HG03460 (cell line): Measurements from ENCODE around the gene CCDC90B.
"Not testable (repeated sequence)": the region's sequence is repeated elsewhere in the genome, so short reads cannot be mapped to it uniquely, and the experiment has no call there.

ENCODE experiments used
- ATAC-seq: cut with Tn5 transposase; IDR thresholded peaks from one replicate; pipeline ENCODE4 v1.9.1; 2021; ENCODE audit not compliant: unreplicated experiment

CCDC90B gene, protein sequence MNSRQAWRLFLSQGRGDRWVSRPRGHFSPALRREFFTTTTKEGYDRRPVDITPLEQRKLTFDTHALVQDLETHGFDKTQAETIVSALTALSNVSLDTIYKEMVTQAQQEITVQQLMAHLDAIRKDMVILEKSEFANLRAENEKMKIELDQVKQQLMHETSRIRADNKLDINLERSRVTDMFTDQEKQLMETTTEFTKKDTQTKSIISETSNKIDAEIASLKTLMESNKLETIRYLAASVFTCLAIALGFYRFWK

DNA sequence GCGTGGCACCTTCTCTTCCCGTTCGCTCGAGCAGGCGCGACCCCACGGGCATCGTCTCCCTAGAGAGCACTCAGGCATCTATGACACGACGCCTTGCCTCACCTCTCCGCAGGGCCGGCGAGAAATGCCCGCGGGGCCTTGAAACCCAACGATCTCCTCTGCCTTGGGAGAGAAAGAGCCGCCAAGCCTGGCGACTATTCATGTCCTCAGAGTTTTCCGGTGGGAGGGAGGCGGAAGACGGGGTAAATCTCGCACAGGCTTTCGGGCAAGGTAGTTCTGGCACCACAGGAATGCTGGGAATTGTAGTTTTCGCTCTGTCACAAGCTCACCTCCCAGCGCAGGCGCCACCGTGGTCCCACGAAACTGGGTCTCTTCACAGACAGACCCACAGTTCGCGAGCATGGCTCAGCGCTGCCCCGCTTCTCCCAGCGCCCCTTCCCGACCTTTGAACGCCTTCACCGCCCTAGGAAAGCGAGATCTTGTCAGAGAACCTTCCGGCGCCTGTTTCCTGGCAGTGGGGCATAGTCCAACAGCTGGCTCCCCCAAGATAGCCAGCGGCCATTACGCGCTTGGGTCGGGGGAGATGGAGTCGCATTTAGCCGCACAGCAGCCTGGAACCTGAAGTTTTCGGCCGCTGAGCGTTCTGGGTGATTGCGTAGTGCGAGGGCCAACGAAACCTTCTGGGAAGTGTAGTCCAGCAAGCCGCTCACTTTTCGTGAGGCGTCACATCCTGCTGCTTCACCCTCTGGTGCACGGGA is at the start of gene CCDC90B:
TSS of gene CCDC90B (minus strand) at position 597 of the 758 bp plus-strand sequence. CDS start at position 202, 395 bp downstream.
- ATAC-seq: peak; percentile 90

DNA sequence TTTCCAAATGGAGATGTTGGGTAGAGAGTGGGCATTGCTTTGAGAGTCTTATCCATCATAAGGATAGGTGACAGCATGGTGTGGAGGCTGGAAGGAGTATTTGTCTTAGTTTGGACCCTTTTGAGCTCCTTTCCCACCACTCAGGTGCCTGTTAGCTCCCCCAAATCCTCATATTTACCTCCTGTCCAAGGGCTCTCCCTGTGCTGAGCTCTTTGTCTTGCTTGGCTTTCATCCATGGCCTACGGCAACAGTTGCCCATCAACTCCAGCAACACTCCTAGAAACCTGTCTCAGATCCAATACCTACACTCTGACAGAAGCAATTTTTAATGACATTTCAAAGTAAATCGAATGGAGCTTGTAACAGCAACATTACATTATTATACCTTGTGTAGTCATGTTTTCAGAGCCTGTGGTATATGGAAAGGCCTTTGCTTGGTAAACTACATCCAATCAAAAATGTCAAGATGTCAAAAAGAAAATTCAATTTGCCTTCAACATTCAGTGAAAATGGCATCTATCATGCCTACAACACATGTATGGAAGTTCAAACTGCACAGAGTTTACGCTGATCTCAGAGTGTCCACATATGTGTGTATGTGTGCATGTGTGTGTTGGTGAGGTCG is 49.4 kb upstream of the CCDC90B start:
- no peak for ATAC-seq

GRCh38 chr11:83330303-83330702 is 44.1 kb upstream of the CCDC90B start:
- no peak for ATAC-seq

DNA sequence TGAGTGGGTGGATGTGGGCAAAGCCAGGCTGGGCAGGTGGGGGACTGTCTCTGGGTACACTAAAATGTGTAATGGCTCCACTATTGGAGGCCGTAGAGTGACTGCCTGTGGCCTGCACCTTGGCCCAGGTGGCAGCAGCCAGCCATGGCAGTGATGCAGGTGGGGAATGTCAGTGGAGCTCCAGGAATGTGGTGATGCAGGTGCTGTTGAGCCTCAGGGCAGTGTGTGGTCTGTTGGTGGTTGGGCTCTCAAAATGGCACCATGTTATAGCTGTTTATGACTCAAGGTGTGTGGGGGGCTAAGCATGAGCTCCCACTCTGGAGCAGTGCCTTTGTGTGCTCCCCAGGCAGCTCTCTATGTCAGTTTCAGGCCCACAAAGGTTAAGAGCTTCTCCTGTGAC is 40.2 kb upstream of the CCDC90B start:
- ATAC-seq: no peak

- ATAC-seq: no peak
These were observed 33.2 kb upstream of the CCDC90B start for GRCh38 chr11:83319346-83319745.

DNA sequence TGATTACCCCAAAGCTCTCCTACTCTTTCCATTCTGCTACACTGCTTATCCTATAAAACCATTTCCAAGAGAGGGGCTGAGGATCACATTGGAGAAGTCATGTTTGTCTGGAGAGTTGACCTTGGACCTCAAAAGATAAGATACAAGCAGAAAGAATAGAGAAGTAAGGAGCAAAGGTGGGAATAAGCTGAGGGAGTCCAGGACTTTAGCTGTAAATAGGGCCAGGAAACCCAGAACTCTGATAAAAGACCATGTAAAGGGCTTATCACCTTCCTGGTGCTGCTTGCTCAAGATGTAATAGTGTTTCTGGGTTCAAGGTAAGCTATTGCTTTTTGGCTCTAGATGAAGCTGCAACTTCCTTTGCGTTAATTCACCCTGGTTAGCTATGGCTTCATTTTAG is 32.8 kb upstream of the CCDC90B start:
- no peak for ATAC-seq

- no peak for ATAC-seq
These were observed 31.9 kb upstream of the CCDC90B start for GRCh38 chr11:83317757-83318690.

DNA sequence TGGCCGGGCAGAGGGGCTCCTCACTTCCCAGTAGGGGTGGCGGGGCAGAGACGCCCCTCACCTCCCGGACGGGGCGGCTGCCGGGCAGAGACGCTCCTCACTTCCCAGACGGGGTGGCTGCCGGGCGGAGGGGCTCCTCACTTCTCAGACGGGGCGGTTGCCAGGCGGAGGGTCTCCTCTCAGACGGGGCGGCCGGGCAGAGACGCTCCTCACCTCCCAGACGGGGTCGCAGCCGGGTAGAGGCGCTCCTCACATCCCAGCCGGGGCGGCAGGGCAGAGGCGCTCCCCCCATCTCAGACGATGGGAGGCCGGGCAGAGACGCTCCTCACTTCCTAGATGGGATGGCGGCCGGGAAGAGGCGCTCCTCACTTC is 30.7 kb upstream of the CCDC90B start:
- not testable (repeated sequence) for ATAC-seq

DNA sequence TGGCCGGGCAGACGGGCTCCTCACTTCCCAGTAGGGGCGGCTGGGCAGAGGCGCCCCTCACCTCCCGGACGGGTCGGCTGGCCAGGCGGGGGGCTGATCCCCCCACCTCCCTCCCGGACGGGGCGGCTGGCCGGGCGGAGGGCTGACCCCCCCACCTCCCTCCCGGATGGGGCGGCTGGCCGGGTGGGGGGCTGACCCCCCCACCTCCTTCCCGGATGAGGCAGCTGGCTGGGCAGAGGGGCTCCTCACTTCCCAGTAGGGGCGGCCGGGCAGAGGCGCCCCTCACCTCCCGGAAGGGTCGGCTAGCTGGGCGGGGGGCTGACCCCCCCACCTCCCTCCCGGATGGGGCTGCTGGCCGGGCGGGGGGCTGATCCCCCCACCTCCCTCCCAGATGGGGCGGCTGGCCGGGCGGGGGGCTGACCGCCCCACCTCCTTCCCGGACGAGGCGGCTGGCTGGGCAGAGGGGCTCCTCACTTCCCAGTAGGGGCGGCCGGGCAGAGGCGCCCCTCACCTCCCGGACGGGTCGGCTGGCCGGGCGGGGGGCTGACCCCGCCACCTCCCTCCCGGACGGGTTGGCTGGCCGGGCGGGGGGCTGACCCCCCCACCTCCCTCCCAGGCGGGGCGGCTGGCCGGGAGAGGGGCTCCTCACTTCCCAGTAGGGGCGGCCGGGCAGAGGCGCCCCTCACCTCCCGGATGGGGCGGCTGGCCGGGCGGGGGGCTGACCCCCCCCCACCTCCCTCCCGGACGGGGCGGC is 30.2 kb upstream of the CCDC90B start:
- not testable (repeated sequence) for ATAC-seq

- ATAC-seq: no peak
These were observed 26.3 kb upstream of the CCDC90B start for GRCh38 chr11:83312430-83312829.

DNA sequence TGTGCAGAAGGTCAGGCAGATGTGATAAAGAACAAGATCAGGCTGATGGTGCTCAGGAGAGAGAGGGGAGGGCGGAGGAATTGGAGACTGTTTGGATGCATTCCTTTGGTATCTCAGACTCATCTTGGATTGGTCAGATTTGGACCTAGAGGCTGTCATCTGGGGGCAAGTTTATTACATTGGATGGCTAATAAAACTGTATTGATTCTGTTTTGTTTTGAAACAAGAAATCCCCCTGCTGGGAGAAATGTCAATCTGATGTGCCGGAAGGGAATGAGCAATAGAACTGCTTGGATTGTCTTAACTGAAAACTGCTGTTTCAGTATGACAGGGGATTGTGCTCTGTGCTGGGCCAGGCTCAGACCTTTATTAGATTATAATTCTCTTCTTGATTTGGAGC is 25.5 kb upstream of the CCDC90B start:
- ATAC-seq: no peak

DNA sequence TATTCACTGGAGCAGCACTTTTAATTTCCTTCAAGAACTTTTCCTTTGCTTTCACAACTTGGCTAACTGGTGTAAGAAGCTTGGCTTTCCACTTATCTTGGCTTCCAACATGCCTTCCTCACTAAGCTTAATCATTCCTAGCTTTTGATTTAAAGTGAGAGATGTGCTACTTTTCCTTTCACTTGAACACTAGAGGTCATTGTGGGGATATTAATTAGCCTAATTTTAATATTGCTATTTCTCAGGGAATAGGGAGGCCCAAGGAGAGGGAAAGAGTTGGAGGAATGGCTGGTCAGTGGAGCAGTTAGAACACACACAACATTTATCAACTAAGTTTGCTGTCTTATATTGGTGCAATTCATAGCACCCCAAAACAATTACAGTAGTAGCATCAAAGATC is 24.6 kb upstream of the CCDC90B start:
- ATAC-seq: no peak

DNA sequence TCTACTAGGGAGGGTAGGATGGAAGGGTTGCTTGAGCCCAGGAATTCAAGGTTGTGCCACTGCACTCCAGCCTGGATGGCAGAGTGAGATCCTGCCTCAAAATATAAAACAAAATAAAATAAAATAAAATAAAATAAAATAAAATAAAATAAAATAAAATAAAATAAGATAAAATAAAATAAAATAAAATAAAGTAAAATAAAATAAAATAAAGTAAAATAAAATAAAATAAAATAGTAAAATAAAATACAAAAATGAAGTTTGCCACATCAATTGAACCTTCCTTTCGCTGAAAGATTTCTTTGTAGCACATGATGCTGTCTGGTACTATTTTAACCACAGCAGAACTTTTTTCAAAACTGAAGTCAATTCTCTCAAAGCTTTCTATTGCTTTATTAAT is 22.4 kb upstream of the CCDC90B start:
- ATAC-seq: not testable (repeated sequence)

DNA sequence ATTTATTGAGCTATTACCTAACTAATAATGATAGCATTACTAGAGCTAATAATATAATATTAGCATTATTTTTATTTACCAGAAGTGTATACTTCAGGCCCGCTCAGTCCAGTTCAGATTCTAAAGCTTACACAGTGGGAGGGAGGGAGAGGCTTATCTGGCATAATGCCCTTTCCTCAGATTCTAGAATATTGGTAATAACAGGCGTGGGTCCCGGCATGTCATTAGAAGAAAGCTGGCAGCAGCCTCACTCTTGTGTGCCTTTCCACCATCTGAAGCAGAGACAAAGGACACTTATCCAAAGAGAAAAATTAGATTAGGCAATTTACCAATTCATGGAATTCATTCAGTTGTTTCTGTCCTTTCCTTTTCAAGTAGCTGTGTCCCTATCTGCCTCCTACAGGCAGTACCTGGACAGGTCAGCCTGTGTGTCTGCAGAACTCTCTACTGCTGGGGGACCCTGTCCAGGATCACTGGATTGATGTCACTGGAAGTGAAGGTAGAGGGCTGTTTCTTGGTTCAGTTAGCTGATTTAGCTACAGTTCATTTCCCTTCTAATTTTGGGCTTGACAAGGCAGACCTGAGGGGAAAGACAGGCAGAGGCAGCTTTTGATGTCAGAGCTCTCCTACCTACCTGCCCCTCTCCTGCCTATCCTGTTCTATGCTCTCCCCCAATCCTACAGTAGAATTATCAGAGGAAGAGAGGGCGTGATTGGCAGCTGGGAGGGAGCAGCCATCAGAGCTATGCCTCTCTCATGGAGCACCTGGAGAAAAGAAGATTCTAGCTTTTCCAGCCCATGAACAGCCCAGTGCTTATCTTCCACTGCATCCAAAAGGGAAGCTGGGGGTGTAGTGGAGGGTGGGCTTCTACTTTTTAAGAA is 20.3 kb upstream of the CCDC90B start:
- no peak for ATAC-seq

GRCh38 chr11:83303316-83303715 is 17.1 kb upstream of the CCDC90B start:
- no peak for ATAC-seq

DNA sequence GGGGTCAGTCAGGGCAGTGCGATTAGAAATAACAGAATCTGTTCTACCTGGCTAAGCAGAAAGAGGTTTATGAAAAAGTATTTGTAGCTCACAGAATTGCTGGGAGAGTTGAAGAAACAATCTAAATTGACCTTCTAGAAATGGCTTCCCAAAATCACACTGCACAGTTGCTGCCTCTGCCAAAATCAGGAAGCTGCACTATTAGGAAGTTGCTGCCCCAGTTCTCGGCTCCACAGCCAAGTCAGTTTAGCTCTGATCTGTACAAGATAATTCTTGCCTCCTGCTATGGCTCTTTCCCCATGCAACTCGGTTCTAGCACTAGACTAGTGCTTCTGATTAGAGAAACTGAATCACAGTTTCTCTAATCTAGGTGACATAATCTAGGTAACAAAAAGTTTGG is 16.0 kb upstream of the CCDC90B start:
- no peak for ATAC-seq

DNA sequence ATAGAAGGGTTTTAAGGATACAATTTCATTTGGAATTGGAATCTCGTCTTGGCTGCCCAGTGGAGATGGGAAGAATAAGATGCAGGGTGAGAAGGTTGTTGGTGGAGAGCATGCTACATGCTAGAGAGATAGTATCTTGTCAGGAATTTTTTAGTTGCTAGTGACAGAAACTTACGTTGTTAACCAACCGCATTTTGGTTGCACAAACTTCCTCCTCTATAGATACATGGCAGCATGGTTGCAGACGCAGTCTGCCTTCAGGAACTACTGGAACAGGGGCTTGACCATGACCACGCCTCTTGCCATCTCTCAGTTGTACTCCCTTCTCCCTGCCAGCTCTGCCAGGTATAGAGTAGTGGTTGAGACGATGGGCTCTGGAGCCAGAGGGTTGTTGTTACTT is 13.5 kb upstream of the CCDC90B start:
- ATAC-seq: no peak

- ATAC-seq: no peak
These were observed 8.0 kb upstream of the CCDC90B start for GRCh38 chr11:83294208-83294607.

DNA sequence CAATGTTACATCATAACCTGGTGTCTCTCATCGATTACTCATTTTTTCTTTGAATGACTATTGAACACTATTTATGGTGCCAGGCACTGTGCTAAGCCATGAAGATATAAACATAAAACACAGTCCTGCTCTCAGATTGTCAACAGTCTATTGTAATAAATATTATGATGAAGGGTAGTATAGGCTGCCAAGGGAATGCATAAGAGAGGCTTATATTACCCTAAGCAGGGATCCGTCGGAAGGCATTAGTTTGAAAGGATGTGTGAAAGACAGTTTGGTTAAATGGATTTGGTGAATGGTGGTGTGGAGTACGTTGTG is 7.2 kb upstream of the CCDC90B start:
- ATAC-seq: no peak
